Kidney (tissue), 14 donors: Measurements from ENCODE around the gene GCAT. TPM values are rescaled to one million over a fixed set of nuclear protein-coding genes. Genes with fewer than 3 reads are reported as not detected.

Experiments
- DNase-seq, 5 donors: peaks; one replicate each; pipeline ENCODE4 v3.0.0-alpha.2; 2013 to 2020
- FAIRE-seq: peaks from 2 replicates; lab custom pipeline; 2012; peaks lifted over from hg19 to GRCh38; lab: Jason Lieb, UNC
- H3K27ac ChIP-seq, 2 donors: one replicate each; pipeline ENCODE4 v1.7.0; 2013; ENCODE audit warnings: low read depth in 2 of 2, low read length in 2 of 2, inconsistent platforms in 1 of 2
- H3K27me3 ChIP-seq: one replicate; pipeline ENCODE4 v1.7.1; 2013; ENCODE audit warnings: low read length, inconsistent platforms; ENCODE audit not compliant: control insufficient read depth, insufficient read depth
- H3K36me3 ChIP-seq, 3 donors: one replicate each; pipeline versions ENCODE4 v1.7.0 to v1.7.1; 2013; ENCODE audit warnings: low read length in 3 of 3, control low read depth in 1 of 3, inconsistent platforms in 1 of 3; ENCODE audit not compliant: insufficient read depth in 3 of 3, control insufficient read depth in 2 of 3
- H3K4me1 ChIP-seq, 3 donors: one replicate each; pipeline versions ENCODE4 v1.7.0 to v1.7.1; 2013; ENCODE audit warnings: low read length in 3 of 3, inconsistent platforms in 1 of 3, low read depth in 1 of 3; ENCODE audit not compliant: control insufficient read depth in 2 of 3, insufficient read depth in 2 of 3
- H3K4me3 ChIP-seq, 3 donors: one replicate each; pipeline versions ENCODE4 v1.7.0 to v1.8.1; 2013; ENCODE audit warnings: low read length in 3 of 3, control low read depth in 1 of 3, inconsistent platforms in 1 of 3
- H3K9ac ChIP-seq, 3 donors: one replicate each; pipeline versions ENCODE4 v1.7.0 to v1.7.1; 2013; ENCODE audit warnings: low read length in 3 of 3, control low read depth in 1 of 3, inconsistent platforms in 1 of 3
- H3K9me3 ChIP-seq, 3 donors: one replicate each; pipeline versions ENCODE4 v1.7.0 to v1.7.1; 2013; ENCODE audit warnings: low read length in 3 of 3, control low read depth in 1 of 3, inconsistent platforms in 1 of 3; ENCODE audit not compliant: control insufficient read depth in 2 of 3, insufficient read depth in 1 of 3
- CTCF ChIP-seq: IDR thresholded peaks from 3 replicates; pipeline ENCODE4 v1.5.1; 2012; ENCODE audit warnings: mild to moderate bottlenecking, moderate library complexity, borderline replicate concordance; ENCODE audit not compliant: insufficient read depth; ENCODE audit errors: extremely low read depth
- intact Hi-C: fragments of 100-400 bp; cut with DNase I; formaldehyde crosslinking; loops from one replicate; pipeline ENCODE4 v1.11.1; 2022
- polyA plus RNA-seq: library from polyadenylated mRNA; stranded (reverse); fragments of 350-450 nt; fragmentation: Illumina TruSeq; extraction: RNeasy Lipid Tissue Mini Kit (QIAGEN cat#74804); gene quantifications from one replicate; pipeline ENCODE4 v1.2.3, GENCODE V29; 2014; ENCODE audit warnings: low read depth, low replicate concordance; ENCODE audit not compliant: insufficient read depth
- total RNA-seq: library from RNA; stranded (reverse); fragmentation: NEBNext Ultra II Directional; extraction: Animal tissue kit (Norgen Biotek cat#: 25700); gene quantifications from one replicate; pipeline ENCODE4 v1.2.1, GENCODE V29; 2021
- donor health status: control.
- donor health status: control.
- donor health status: control.
- donor health status: control.
- donor health status: control.
- donor health status: DM: yes; HTN: yes; CAD: no.
- donor health status: Normal renal cell carcinoma (clear cell type).

Gene GCAT
- total and polyA plus RNA-seq, 2 donors from 2014 or later, result 8.9 to 35.9 TPM

- no peaks in the 10 kb centered on the region for H3K9me3 ChIP-seq
- H3K27me3 ChIP-seq, result no peaks in the 10 kb centered on the region
- DNase-seq, result peak; percentile 94 to 96 (median 95)
- TF ChIP-seq CTCF, result no peak
- H3K36me3 ChIP-seq, result no peaks in the 10 kb centered on the region
- H3K27ac ChIP-seq, result peak overlapping the region; percentile 90 to 91
- FAIRE-seq, result no peak
- intact Hi-C loops, result no loop called here
- peaks cover 0 to 15% (median 14%) of the 10 kb centered on the region in 3 donors for H3K4me1 ChIP-seq
- peak overlapping the region; percentile 78 to 85 (median 82) for H3K4me3 ChIP-seq
- peak overlapping the region; percentile 75 to 89 (median 85) for H3K9ac ChIP-seq
These were observed 2.6 kb upstream of the GCAT start for GRCh38 chr22:37804881-37805809.

DNA sequence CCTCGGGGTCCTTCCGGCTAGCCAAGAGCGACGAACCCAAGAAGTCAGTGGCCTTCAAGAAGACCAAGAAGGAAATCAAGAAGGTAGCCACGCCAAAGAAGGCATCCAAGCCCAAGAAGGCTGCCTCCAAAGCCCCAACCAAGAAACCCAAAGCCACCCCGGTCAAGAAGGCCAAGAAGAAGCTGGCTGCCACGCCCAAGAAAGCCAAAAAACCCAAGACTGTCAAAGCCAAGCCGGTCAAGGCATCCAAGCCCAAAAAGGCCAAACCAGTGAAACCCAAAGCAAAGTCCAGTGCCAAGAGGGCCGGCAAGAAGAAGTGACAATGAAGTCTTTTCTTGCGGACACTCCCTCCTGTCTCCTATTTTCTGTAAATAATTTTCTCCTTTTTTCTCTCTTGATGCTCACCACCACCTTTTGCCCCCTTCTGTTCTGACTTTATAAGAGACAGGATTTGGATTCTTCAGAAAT is 1.9 kb upstream of the GCAT start:
- Histone ChIP-seq H3K36me3 (no peaks in the 10 kb centered on the region), H3K4me1 (peaks cover 0 to 15% (median 14%) of the 10 kb centered on the region in 3 donors), H3K4me3 (peak overlapping the region; percentile 78 to 85 (median 82)), H3K27ac (peak overlapping the region; percentile 90 to 91), H3K9me3 (no peaks in the 10 kb centered on the region), H3K27me3 (no peaks in the 10 kb centered on the region), H3K9ac (peak overlapping the region; percentile 75 to 89 (median 85))
- intact Hi-C loops, result no loop called here
- FAIRE-seq (no peak), DNase-seq (no peak)
- TF ChIP-seq CTCF, result no peak

DNA sequence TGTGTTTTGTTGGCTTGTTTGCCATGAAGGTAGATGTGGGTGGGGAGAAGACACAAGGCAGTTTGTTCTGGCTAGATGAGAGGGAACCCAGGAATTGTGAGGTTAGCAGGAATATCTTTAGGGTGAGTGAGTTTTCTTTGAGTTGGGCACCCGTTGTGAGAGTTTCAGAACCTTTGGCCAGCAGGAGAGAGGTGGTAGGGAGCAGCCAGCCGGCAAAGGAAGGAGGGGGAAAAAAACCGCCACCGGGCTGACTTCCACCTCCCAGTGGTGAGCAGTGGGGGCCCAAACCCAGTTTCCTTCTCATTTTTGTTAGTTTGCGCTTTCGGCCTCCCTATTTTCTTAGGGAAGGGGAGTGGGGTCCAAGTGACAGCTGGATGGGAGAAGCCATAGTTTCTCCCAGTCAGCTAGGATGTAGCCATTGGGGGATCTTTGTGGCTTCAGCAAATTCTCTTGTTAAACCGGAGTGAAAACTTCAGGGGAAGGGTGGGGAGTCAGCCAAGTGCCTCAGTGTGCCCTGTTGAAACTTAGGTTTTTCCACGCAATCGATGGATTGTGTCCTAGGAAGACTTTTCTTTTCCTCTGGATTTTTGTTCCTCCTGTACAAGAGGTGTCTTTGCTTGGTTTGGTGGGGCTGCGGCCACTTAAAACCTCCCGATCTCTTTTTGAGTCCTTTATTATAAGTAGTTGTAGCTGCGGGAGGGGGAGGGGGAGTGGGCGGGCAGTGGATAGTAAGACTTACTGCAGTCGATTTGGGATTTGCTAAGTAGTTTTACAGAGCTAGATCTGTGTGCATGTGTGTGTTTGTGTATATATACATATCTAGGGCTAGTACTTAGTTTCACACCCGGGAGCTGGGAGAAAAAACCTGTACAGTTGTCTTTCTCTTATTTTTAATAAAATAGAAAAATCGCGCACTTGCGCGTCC is 1.1 kb upstream of the GCAT start:
- H3K27me3 ChIP-seq, result no peaks in the 10 kb centered on the region
- intact Hi-C loops, result no loop called here
- H3K9me3 ChIP-seq, result no peaks in the 10 kb centered on the region
- no peak for FAIRE-seq
- peaks cover 0 to 15% (median 14%) of the 10 kb centered on the region in 3 donors for H3K4me1 ChIP-seq
- peak overlapping the region; percentile 16 to 70 for H3K27ac ChIP-seq
- peak overlapping the region; percentile 78 to 85 (median 82) for H3K4me3 ChIP-seq
- peak in 2 of 5 donors; percentile 60 for DNase-seq
- H3K9ac ChIP-seq, result peak overlapping the region; percentile 39 to 75 (median 57)
- no peaks in the 10 kb centered on the region for H3K36me3 ChIP-seq
- no peak for TF ChIP-seq CTCF
